ENCODE measurements around the gene ITSN1.
"Not testable (repeated sequence)": the region's sequence is repeated elsewhere in the genome, so short reads cannot be mapped to it uniquely, and the experiment has no call there.

The ITSN1 gene

GRCh38 chr21:33861125-33861524 is 218.8 kb downstream of the ITSN1 start:
- in situ Hi-C loops (cut with MboI; ENCODE audit: low sequenced_read_pairs, unreplicated experiment) = no loop called here
- no peak for DNase-seq (ENCODE audit: low spot score)
- TF ChIP-seq, protein P1, sequence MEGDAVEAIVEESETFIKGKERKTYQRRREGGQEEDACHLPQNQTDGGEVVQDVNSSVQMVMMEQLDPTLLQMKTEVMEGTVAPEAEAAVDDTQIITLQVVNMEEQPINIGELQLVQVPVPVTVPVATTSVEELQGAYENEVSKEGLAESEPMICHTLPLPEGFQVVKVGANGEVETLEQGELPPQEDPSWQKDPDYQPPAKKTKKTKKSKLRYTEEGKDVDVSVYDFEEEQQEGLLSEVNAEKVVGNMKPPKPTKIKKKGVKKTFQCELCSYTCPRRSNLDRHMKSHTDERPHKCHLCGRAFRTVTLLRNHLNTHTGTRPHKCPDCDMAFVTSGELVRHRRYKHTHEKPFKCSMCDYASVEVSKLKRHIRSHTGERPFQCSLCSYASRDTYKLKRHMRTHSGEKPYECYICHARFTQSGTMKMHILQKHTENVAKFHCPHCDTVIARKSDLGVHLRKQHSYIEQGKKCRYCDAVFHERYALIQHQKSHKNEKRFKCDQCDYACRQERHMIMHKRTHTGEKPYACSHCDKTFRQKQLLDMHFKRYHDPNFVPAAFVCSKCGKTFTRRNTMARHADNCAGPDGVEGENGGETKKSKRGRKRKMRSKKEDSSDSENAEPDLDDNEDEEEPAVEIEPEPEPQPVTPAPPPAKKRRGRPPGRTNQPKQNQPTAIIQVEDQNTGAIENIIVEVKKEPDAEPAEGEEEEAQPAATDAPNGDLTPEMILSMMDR (IDR thresholded peaks at IDR 0.05; ENCODE audit: borderline replicate concordance, control extremely low read depth, extremely low read depth, insufficient read depth, missing control alignments) = no peak

GRCh38 chr21:33863191-33863590 is 220.9 kb downstream of the ITSN1 start:
- in situ Hi-C loops (cut with MboI; ENCODE audit: low sequenced_read_pairs, unreplicated experiment); DNase-seq (ENCODE audit: low spot score): not testable (repeated sequence)

DNA sequence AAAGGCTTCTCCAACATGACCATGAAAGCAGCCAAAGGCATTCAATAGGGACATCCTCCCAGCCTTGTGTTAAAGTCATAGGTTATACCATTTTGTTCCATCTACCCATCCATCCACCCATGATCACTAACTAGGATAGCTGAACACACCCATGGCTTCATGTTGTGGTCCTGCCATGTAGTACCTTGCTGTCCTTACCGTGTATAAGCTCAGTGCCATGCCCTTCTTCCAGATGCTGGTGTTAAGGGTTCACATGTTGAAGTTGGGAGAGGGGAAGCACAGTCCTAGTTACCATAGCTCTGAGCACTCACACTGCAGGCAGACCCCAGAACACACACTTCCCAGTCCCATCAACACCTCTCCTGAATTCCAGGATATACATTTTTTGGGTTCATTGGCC is 221.8 kb downstream of the ITSN1 start:
- TF ChIP-seq, protein P1 (IDR thresholded peaks at IDR 0.05; ENCODE audit: borderline replicate concordance, control extremely low read depth, extremely low read depth, insufficient read depth, missing control alignments) = no peak
- in situ Hi-C loops (cut with MboI; ENCODE audit: low sequenced_read_pairs, unreplicated experiment) = no loop called here
- DNase-seq (ENCODE audit: low spot score) = no peak

- no peak for DNase-seq (ENCODE audit: low spot score)
Measured at GRCh38 chr21:33865176-33865575, 222.9 kb downstream of the ITSN1 start.

DNA sequence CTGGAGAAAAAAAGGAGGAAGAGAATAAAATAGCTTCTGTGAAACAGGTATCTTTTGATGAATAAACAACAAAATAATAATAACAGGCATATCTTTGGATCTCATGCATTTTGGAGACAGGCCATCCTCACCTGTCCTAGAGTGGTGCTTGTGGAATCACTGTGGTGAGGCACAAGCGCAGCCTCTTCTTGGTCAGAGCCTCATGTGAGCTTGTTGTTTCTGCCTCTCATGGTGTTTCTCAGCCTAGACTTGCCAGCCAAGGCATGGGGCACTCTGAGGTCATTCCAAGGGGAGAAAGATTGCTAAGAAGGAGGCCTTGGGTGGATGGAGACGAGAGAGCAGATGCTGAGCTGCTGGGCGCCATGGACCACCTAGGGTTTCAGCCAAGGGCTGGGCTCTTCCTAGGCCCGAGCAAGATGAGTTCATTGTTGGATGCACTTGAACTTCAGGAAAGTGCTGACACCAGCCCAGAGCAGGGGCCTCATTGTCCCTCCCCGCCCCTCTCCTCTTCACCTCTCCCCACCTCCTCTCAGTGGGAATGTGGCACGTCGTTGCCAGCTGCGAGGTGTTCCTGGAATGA is 223.8 kb downstream of the ITSN1 start:
- in situ Hi-C loops (cut with MboI; ENCODE audit: low sequenced_read_pairs, unreplicated experiment) = no loop called here
- TF ChIP-seq, protein P1 (IDR thresholded peaks at IDR 0.05; ENCODE audit: borderline replicate concordance, control extremely low read depth, extremely low read depth, insufficient read depth, missing control alignments) = no peak
- DNase-seq (ENCODE audit: low spot score) = no peak

More at GRCh38 chr21:33865176-33865575, 222.9 kb downstream of the ITSN1 start:
- TF ChIP-seq, protein P1 (IDR thresholded peaks at IDR 0.05; ENCODE audit: borderline replicate concordance, control extremely low read depth, extremely low read depth, insufficient read depth, missing control alignments) = no peak
- in situ Hi-C loops (cut with MboI; ENCODE audit: low sequenced_read_pairs, unreplicated experiment) = no loop called here

GRCh38 chr21:33866826-33867225 is 224.5 kb downstream of the ITSN1 start:
- in situ Hi-C loops (cut with MboI; ENCODE audit: low sequenced_read_pairs, unreplicated experiment) = no loop called here
- TF ChIP-seq, protein P1 (IDR thresholded peaks at IDR 0.05; ENCODE audit: borderline replicate concordance, control extremely low read depth, extremely low read depth, insufficient read depth, missing control alignments) = no peak
- no peak for DNase-seq (ENCODE audit: low spot score)

- in situ Hi-C loops (cut with MboI; ENCODE audit: low sequenced_read_pairs, unreplicated experiment); DNase-seq (ENCODE audit: low spot score): not testable (repeated sequence)
Measured at GRCh38 chr21:33867868-33868267, 225.6 kb downstream of the ITSN1 start.

- TF ChIP-seq, protein P1 (IDR thresholded peaks at IDR 0.05; ENCODE audit: borderline replicate concordance, control extremely low read depth, extremely low read depth, insufficient read depth, missing control alignments) = no peak
- no peak for DNase-seq (ENCODE audit: low spot score)
- in situ Hi-C loops (cut with MboI; ENCODE audit: low sequenced_read_pairs, unreplicated experiment) = no loop called here
Measured at GRCh38 chr21:33869873-33870272, 227.6 kb downstream of the ITSN1 start.

Measured in GM13976 (cell line).